ENCODE data around the gene ZC3H7A. TPM values are rescaled to one million over a fixed set of nuclear protein-coding genes. Genes with fewer than 3 reads are reported as not detected.

ZC3H7A gene
- total and polyA plus RNA-seq, 7 donors, result 19.9 to 62.5 (median 45.5) TPM

DNA sequence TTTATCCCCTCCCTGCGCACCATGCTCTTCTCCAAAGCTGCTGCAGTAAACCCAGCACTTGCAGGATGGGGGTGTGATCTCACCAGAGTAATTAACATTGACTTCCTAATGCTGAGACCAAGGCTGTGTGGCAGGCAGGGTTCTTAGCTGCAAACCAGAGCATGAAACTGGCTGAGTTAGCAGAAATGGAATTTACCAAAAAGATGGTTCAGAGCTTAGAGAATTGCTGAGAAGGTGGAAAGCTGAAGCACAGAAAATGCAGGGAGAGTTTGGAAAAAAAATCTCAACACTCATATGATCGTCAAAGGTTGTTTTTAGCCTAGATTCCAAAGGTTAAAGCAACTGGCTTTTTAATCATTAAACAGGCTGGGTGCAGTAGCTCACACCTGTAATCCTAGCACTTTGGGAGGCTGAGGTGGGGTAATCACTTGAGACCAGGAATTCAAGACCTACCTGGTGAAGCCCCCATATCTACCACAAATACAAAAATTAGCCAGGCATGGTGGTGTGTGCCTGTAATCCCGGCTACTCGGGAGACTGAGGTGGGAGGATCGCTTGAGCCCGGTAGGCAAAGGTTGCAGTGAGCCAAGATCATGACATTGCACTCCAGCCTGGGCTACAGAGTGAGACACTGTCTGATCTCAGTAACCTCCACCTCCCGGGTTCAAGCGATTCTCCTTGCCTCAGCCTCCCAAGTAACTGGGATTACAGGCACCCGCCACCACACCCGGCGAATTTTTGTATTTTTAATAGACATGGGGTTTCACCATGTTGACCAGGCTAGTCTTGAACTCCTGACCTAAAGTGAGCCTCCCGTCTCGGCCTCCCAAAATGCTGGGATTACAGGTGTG is 48.4 kb downstream of the ZC3H7A start:
- H3K4me1 ChIP-seq, result peaks cover 0 to 4% (median 1%) of the 10 kb centered on the region in 4 donors
- 35 to 79% methylated on average over 13 of the region's 13 CpGs for WGBS, 2 donors
- no peaks in the 10 kb centered on the region for H3K9me3 ChIP-seq
- no peak overlapping the region for H3K27ac ChIP-seq
- no peak overlapping the region for H3K4me3 ChIP-seq
- no peaks in the 10 kb centered on the region for H3K27me3 ChIP-seq
- no peak for DNase-seq
- TF ChIP-seq, protein P1, sequence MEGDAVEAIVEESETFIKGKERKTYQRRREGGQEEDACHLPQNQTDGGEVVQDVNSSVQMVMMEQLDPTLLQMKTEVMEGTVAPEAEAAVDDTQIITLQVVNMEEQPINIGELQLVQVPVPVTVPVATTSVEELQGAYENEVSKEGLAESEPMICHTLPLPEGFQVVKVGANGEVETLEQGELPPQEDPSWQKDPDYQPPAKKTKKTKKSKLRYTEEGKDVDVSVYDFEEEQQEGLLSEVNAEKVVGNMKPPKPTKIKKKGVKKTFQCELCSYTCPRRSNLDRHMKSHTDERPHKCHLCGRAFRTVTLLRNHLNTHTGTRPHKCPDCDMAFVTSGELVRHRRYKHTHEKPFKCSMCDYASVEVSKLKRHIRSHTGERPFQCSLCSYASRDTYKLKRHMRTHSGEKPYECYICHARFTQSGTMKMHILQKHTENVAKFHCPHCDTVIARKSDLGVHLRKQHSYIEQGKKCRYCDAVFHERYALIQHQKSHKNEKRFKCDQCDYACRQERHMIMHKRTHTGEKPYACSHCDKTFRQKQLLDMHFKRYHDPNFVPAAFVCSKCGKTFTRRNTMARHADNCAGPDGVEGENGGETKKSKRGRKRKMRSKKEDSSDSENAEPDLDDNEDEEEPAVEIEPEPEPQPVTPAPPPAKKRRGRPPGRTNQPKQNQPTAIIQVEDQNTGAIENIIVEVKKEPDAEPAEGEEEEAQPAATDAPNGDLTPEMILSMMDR (IDR thresholded peaks at IDR 0.05), result no peak
- no peak for TF ChIP-seq EP300 (IDR thresholded peaks at IDR 0.05)
- TF ChIP-seq POLR2AphosphoS5 (IDR thresholded peaks at IDR 0.05), result no peak
- TF ChIP-seq POLR2A (IDR thresholded peaks at IDR 0.05), result no peak
- H3K36me3 ChIP-seq, result peaks cover 6 to 53% (median 39%) of the 10 kb centered on the region in 4 donors
- intact Hi-C loops (cut with DNase I), result no loop called here

DNA sequence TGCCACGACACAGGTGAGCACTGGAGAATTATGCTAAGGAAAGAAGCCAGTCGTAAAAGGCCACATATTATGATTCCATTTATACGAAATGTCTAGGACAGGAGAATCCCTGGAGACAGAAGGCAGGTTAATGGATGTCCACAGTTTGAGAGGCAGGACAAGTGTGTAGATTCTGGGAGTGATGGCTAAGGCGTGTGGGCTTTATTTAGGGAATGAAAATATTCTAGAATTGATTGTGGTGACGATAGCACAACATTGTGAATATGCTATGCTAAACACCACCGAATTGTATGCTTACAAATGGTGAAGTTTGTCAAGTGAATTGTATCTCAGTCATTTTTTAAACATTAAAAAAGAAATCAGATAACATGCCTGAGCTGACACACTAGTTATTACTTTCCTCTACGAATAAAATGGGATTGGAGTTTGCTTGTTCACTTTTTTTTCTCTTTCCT is 49.1 kb downstream of the ZC3H7A start:
- no peak for DNase-seq
- peaks cover 0 to 9% (median 4%) of the 10 kb centered on the region in 4 donors for H3K4me1 ChIP-seq
- 18 to 74% methylated on average over 7 of the region's 7 CpGs for WGBS, 2 donors
- TF ChIP-seq, protein P1 (IDR thresholded peaks at IDR 0.05), result no peak
- no peak for TF ChIP-seq EP300 (IDR thresholded peaks at IDR 0.05)
- TF ChIP-seq POLR2A (IDR thresholded peaks at IDR 0.05), result no peak
- TF ChIP-seq POLR2AphosphoS5 (IDR thresholded peaks at IDR 0.05), result no peak
- no peaks in the 10 kb centered on the region for H3K27me3 ChIP-seq
- H3K4me3 ChIP-seq, result no peak overlapping the region
- H3K9me3 ChIP-seq, result no peaks in the 10 kb centered on the region
- no peak overlapping the region for H3K27ac ChIP-seq
- intact Hi-C loops (cut with DNase I), result no loop called here
- peaks cover 6 to 47% (median 33%) of the 10 kb centered on the region in 4 donors for H3K36me3 ChIP-seq

DNA sequence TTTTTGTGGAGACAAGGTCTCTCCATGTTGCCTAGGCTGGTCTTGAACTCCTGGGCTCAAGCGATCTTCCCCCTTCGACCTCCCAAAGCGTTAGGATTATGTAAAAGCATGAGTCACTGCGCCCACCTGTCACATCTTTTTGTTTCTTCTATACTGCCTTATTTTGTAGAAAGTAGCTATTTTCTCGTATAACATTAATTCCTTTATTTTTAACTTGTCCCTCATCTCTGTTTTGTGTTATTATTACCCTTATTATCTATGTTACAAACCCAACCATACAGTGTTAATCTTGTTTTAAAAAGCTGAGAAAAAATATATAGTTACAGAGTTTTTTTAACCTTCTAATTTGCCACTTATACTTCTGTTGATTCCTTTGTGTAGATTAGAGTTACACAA is 53.0 kb downstream of the ZC3H7A start:
- Histone ChIP-seq H3K27ac (peak overlapping the region; percentile 96 to 100 (median 98)), H3K9me3 (no peaks in the 10 kb centered on the region)
- WGBS, 2 donors, result 70 to 88% methylated on average over 5 of the region's 5 CpGs

DNA sequence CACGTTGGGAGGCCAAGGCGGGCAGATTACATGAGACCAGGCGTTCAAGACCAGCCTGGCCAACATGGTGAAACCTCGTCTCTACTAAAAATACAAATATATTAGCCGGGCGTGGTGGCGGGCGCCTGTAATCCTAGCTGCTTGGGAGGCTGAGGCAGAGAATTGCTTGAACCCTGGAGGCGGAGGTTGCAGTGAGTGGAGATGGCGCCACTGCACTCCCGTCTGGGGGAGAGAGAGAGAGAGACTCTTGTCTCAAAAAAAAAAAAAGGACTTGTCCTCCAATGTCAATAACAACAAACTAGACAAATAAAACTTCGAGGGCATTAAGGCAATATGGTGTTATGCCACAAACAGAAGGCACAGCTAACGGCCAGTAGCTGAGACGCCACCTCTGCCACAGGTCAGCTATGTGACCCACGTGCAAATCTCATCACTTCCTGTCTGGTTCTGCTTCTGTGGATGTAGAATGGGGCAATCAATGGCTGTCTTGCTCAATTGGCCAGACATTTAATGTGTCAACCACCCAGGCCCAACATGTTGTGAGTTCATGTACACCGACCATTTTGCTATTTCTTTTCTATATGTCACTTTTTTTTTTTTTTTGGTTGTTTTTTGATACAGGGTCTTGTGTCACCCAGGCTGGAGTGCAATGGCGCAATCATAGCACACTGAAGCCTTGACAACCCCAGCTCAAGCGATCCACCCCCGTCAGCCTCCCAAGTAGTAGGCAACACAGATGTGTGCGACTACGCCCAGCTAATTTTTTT is 53.6 kb downstream of the ZC3H7A start:
- Histone ChIP-seq H3K27me3 (no peaks in the 10 kb centered on the region), H3K36me3 (peaks cover 0 to 4% (median 0%) of the 10 kb centered on the region in 4 donors), H3K9me3 (no peaks in the 10 kb centered on the region), H3K4me1 (peaks cover 0 to 41% (median 30%) of the 10 kb centered on the region in 4 donors), H3K27ac (peak overlapping the region; percentile 96 to 100 (median 98)), H3K4me3 (peak overlapping the region; percentile 15 to 99 (median 92))
- intact Hi-C loops (cut with DNase I), result loop anchor here (2.0 to 5.0 kb wide), 4 partner anchors 53 to 174 kb away; partner anchors contain the start of genes GSPT1, RSL1D1, SNN and ZC3H7A
- TF ChIP-seq, protein P1 (IDR thresholded peaks at IDR 0.05), result no peak
- TF ChIP-seq POLR2AphosphoS5 (IDR thresholded peaks at IDR 0.05), result peak in 1 of 4 donors; percentile 39
- WGBS, 2 donors, result 30 to 40% methylated on average over 21 of the region's 21 CpGs
- DNase-seq, result peak; percentile 83

More for the DNA sequence above, 53.0 kb downstream of the ZC3H7A start:
- no peak for DNase-seq
- TF ChIP-seq, protein P1 (IDR thresholded peaks at IDR 0.05), result no peak
- TF ChIP-seq POLR2AphosphoS5 (IDR thresholded peaks at IDR 0.05), result no peak
- TF ChIP-seq EP300 (IDR thresholded peaks at IDR 0.05), result no peak
- no peak for TF ChIP-seq POLR2A (IDR thresholded peaks at IDR 0.05)
- Histone ChIP-seq H3K4me1 (peaks cover 0 to 35% (median 27%) of the 10 kb centered on the region in 4 donors), H3K4me3 (no peak overlapping the region), H3K27me3 (no peaks in the 10 kb centered on the region), H3K36me3 (peaks cover 0 to 10% (median 1%) of the 10 kb centered on the region in 4 donors)
- intact Hi-C loops (cut with DNase I), result loop anchor here (5.0 kb wide), 2 partner anchors 77 to 173 kb away; partner anchors contain the start of genes GSPT1 and SNN

Measured in sigmoid colon (tissue), 7 donors.